ENCODE measurements around the gene SEMA4A.
"Not testable (repeated sequence)": the region's sequence is repeated elsewhere in the genome, so short reads cannot be mapped to it uniquely, and the experiment has no call there.

The SEMA4A gene

DNA sequence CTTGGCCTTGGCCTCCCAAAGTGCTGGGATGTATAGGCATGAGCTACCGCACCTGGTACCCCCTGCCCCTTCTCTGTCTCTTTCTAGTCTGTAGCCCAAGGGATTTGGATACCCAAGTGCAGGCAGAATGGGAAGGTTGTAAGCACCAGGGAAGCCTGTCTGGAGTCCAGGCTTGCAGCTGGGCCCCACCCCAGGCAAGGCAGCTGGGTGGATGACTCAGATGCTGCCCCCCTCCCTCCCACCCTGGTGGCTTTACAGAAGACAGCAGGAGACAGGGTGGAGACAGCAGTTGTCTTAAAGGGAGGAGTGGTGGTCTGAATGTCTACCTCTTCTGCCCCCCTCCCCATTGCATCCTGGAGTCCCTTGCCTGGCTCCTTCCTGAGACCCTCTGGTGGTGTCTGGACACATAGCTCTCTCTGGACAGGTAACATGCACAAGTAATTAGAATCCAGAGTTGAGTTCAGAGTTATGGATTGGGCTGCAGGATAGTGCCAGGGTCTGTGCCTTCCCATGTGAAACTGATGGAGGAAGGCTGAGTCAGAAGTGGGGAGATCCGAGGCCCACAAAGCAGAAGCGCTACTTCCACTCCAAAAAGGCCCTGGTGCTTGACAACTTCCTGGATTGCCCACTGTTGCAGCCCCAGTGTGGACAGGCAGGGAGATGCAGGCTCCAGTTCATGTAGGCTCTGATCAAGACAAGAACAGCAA lies 33.7 kb upstream of the SEMA4A start:
- no peak for DNase-seq (ENCODE audit: low spot score)

DNA sequence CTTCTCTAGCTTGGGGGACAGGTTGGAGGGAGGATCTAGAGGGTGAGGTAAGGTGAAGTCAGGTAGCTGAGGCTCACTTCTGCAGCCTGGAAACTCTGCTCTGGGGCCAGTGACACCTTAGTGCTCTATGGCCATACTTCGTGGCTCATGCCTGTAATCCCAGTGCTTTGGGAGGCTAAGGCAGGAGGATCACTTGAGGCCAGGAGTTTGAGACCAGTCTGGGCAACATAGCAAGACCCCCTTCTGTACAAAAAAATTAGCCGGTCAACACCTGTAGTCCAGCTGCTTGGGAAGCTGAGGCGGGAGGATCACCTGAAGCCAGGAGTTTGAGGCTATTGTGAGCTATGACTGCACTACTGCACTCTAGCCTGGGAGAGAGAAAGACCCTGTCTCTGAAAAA lies 33.1 kb upstream of the SEMA4A start:
- no peak for DNase-seq (ENCODE audit: low spot score)

DNA sequence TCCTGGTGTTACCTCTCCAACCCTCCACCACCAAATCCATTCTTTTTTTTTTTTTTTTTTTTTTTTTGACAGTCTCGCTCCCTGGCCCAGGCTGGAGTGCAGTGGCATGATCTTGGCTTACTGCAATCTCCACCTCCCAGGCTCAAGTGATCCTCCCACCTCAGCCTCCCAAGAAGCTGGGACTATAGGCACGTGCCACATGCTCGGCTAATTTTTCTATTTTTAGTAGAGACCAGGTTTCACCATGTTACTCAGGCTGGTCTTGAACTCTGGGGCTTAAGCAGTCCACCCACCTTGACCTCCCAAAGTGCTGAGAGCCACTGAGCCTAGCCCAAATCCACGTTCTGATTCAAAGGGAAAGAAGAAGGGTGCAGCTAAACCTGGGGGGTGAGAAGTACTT lies 32.4 kb upstream of the SEMA4A start:
- not testable (repeated sequence) for DNase-seq (ENCODE audit: low spot score)

DNA sequence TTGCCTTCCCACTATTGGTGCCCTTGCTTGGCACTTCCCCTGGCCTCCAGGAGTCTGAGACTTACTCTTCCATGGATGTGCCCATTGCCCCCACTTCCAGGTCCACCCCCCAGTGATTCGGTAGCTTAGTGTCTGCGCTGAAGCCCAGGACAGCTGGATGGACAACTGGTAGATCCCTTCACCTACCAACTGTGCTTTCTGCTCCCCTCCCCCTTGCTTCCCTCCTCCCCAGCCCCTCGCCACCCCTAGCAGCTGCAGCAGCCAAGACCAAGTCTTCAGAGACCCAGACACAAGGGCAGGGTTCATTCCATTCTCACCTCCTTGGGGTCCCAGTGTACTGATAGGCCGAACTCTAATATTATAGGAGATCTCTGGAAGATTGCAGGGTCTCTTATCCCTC lies 31.9 kb upstream of the SEMA4A start:
- no peak for DNase-seq (ENCODE audit: low spot score)

DNA sequence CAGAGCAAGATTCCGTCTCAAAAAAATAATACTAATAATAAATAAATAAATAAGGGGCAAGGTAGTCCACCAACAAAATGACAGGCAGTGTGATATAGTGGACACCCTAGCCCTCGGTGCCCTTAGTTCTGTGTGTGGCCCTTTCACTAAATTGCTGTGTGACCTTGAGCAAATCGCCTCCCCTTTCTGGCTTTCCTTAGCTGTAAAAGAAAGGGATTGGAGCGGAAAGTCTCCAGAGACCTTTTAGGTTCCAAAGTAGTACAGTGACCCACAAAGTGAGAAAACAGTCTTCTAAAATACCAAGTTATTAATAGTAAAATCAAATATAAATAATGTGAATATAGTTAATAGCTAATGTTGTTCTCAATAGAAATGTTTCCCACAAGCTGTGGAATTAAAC lies 31.3 kb upstream of the SEMA4A start:
- DNase-seq (ENCODE audit: low spot score), result no peak

DNA sequence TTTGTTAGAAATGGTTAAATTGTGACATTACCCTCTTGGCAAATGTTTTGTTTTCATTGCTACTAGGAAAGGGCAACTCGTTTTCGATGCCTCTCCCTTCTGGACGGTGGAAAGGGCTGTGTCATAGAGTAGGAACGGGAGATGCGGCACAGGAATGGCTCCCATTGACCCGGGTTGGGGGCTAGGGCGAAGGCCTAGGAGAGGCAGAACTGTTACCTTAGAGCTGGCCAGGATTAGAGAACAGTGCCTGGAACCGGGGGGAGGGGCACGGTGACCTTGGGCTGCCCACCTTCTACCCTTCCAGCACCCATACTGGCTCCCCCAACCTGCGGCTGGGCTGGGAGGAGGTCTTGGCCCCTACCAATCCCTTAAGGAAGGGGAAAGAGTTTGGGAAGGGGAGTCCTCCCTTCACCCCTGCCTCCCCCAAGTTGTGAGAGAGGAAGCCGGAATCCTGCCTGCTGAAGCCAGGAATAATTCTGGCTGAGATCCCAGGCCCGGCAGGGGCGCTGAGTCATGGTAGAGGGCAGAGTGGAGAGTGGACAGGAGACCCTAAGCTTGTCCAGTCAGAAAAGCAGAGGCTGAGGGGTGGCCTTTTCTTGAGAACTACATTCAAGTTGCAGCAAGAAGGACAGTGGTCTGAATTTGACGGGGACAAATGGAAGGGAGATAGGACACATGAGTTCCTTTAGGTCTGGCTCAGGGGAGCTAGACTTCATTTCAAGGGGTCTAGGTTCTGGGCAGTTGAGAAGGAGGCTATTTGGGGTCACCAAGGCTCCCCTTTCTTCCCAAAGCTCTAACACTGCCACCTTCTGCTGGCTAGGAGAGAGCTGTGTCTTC lies 30.6 kb upstream of the SEMA4A start:
- DNase-seq (ENCODE audit: low spot score), result no peak

DNA sequence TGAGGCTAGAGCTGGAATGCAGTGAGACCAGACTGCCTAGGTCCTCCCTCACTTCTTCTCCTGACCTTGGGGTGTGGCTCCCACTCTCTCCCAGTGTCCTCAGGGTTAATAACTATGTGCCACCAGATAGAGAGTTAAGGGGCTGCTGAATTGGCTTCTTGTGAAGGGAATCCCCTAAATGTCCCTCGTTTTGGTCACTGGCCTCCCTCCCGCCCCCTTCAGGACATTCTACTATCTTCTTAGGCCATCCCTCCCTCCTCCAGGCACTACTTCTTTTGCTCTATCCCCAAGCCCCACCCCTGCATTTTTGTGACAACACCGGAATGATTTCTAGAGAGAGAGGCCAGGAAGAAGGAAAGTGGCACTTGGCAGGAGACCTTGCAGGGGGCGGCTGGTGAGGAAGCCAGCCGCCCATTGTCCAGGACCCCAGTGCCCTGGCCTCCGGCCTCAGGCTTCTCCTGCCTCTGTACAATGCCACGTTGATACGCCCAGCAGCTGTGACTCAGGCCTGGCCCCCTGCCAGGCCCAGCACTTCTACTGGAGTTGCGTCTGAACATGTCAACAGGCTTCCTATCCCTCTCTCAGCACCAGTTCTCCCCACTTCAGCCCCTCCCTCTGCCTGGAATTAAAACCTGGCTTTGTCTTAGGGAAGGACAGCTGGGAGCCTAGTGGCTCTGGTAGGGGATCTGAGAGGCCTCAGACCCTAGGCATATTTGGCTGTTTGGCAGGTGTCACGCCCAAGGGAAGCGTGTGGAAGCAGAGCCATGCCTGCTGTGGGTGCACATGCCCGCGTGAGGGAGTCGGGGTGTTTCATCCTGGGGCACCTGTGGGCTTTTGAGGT lies 29.8 kb upstream of the SEMA4A start:
- peak; percentile 93 for DNase-seq (ENCODE audit: low spot score)

DNA sequence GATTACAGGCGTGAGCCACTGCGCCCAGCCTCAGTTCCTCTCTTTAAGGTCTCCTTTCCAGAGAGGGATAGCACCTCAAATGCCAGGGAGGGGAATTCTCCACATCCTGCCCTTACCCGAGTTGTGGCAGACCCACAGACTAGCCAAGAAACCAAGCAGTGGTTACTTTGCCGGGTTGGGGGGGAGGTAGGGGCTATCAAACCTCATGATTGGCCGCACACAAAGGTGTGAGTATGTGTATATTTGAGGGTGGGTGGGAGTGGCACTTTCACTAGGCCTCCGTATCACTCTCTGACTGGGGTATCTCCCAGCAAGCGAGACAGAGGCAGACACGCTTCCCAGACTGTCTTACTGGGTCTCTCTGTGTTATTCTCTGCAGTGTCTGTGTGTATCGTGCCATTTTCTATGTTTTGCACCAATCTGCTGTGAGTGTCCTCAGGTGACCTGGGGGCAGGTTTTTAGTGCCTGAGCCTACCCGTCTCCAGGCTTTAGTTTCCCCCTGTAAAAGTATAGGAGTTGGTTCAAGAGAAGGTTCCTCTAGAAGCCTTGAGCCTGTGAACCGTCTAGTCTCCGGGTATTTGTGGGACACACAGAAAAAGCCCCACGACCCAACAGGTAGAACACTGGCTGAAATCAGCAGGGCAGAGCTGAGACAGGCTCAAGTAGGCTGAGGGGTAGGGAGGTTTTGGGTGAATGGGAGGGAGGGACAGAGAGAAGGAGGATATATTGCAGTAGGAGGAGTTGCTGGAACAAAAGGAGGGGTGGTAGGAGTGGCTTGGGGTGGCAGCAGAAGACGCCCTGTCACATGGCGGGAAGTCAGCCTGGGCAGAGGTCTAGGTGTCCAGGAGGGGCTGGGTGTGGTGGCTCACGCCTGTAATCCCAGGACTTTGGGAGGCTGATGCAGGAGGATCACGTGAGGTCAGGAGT lies 28.6 kb upstream of the SEMA4A start:
- peak; percentile 73 for DNase-seq (ENCODE audit: low spot score)

DNA sequence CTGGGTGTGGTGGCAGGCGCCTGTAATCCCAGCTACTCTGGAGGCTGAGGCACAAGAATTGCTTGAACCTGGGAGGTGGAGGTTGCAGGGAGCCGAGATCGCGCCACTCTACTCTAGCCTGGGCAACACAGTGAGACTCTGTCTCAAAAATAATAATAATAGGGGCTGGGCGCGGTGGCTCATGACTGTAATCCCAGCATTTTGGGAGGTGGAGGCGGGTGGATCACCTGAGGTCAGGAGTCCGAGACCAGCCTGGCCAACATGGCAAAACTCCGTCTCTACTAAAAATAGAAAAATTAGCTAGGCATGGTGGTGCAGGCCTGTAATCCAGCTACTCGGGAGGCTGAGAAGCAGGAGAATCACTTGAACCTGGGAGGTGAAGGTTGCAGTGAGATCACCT lies 27.8 kb upstream of the SEMA4A start:
- DNase-seq (ENCODE audit: low spot score), result not testable (repeated sequence)

DNA sequence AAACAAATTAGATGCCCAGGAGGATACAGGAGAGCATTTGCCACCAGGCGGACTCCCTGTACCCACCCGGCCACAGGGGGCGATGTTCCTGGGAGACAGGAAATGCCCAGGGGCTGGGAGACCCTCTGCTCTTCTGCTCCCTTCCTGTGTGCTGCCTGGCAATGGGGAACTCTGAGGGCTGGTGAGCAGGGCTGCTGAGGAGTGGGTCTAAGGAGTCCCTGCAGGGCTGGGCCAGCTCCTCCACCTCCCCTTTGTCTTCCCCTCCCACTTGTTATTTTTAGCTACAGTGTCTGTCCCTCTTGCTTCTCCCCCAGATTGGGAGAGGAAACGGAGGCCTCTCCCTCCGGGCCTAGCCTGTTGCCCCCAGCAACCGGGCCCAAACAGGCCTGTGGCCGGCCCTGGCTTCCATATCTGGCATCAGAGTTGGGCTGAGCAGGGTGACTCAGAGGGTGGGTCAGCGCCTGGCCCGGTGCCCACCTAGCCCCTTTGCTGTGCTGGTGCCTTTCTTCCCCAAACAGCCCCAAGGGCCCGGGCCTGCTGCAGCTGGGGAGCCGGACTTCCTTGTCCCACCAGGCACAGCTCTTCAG lies 27.2 kb upstream of the SEMA4A start:
- peak; percentile 94 for DNase-seq (ENCODE audit: low spot score)

DNA sequence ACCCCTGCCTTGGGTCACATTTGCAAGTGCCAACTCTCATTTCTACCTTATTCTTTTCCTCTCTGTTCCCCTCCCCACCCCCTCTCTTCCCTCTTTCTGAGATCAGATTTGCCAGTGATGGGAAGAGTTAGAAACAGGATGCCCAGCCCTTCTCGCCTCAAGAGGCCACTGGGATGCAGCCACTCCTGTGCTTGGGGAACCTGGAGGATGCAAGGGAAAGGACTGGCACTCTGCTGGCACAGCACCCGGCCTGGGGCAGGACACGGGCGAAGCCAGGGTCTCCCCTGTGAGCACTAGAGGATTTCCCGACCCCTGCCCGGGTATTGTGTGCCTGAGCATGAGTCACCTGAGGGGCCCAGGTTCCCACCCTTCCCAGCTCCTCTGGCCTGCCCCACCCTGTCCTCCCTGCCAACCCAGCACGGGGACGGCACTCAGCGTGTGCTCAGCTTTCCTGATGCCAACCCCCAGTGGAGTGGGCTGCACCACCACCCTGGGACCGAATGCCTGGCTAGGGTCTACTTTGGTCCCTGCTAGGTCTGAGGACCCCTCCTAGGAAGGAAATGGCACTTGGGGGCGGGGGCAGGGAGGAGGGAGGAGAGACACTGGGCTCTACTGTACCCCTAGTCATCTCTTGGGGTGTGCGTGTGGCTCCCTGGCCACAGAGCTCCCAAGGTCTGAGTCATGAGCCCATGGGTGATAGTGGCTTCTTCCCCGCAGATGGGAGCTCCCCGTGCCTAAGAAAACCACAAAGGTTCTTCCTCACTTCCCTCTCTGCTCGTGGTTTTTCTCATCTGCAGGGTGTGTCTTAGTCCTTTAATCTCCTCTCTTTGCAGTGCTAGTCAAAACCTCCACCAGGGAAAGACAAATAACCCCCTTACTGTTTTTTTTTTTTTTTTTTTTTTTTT lies 26.5 kb upstream of the SEMA4A start:
- DNase-seq (ENCODE audit: low spot score), result peak; percentile 99

DNA sequence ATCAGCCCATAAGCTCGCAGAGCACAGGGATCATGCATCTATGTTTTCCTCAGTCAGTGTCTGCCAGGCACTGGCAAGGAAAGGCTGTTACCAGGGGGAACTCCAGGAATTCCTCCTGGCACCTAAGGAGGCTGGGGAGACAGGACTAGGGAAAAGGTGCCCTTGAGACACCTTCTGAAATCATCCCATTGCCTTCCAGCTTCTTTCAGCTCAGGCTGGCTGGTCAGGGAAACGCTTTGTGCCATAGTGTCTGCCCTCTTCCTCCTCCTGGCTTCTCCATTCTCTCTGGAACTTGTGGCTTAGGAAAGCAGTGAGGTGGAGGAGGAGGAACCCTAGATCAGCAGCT lies 25.1 kb upstream of the SEMA4A start:
- DNase-seq (ENCODE audit: low spot score), result no peak

DNA sequence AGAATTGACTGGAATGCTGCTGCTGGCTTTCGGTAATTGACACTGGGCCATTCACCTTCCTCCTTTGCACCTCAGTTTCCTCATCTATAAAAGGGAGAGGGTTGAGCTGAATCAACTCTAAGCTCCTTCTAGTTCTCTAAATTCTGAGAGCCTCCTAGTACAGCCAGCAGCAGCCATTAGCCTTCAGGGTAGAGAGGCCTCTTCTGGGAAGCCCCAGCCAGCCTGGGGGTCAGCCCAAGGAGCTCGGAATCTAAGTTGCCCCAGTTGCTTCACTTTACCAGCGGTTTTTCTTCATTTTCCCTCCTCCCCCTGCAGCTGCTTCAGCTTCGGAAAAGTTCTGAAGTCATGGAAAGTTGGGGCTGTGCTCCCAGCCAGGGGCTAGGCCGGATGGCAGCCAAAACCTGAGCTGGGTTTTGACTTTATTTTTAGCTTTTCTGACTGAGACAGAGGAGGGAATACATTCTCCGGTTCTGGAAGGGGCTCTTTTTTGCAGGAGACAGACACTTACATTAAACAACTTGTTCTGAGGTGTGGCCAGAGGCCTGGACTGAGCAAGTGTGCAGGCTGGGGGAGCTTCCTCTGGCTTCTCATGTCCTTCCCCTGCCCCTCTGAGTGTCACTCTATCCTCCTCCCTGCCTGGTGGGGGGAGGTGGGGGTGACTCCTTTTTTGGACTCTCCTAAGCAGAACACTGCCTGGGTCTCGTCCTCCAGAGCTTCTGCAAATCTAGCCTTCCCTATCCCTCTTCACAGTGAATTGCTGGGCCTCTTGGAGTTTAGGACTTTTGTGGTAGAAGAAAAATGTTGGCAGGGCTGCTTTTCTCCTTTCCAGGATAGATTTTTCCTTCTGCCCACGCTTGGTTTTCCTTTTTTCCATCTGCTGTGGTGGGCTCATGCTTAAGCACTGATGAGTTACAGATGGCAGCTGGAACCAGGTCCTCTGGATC lies 24.5 kb upstream of the SEMA4A start:
- no peak for DNase-seq (ENCODE audit: low spot score)

DNA sequence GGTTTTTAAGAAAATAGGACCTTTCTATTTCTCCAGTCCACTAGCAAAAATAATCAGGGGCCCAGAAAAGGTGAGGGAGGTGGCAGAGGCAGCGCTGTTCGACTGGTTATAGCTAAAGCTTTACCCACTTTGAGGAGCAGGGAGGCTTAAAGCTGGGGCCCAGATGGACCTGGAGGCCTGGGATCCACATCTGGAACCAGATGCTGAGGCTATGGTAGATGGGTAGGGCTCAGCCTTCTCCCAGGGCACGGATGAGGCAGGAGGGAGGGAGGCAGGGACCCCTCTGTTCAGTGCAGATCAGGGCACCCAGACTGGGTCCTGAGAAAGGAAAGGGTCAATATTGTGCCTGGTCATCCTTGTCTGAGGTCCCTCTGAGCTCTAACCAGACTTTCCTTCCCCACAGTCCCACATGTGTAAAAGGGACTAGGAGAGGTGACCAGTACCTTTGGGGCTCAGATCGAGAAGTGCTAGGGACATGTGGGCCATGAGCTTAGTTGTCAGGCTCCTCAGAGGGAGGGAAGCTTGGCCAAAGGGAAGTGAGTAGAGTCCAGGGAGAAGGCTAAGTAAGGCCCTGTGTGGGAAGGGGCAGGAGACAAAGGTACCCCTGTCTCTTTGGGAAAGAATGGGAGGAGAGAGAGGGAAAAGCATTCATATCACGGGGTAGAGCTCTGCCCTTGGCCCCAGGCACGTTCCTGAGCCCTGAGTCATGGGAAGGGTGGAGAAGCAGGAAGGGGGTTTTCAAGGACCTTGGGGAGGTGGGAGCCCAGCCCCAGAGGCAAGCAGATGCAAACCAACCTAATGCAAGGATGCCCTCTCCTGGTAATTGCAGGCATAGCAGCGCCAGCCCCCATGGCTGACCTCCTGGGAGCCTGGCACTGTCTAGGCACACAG lies 23.5 kb upstream of the SEMA4A start:
- DNase-seq (ENCODE audit: low spot score), result peak; percentile 96

DNA sequence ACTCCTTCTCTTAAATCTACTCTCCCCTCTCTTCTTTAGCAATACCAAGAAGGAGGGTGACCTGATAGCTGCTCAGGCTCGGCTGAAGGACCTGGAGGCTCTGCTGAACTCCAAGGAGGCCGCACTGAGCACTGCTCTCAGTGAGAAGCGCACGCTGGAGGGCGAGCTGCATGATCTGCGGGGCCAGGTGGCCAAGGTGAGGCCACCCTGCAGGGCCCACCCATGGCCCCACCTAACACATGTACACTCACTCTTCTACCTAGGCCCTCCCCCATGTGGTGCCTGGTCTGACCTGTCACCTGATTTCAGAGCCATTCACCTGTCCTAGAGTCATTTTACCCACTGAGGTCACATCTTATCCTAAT lies 22.8 kb upstream of the SEMA4A start:
- DNase-seq (ENCODE audit: low spot score), result no peak

DNA sequence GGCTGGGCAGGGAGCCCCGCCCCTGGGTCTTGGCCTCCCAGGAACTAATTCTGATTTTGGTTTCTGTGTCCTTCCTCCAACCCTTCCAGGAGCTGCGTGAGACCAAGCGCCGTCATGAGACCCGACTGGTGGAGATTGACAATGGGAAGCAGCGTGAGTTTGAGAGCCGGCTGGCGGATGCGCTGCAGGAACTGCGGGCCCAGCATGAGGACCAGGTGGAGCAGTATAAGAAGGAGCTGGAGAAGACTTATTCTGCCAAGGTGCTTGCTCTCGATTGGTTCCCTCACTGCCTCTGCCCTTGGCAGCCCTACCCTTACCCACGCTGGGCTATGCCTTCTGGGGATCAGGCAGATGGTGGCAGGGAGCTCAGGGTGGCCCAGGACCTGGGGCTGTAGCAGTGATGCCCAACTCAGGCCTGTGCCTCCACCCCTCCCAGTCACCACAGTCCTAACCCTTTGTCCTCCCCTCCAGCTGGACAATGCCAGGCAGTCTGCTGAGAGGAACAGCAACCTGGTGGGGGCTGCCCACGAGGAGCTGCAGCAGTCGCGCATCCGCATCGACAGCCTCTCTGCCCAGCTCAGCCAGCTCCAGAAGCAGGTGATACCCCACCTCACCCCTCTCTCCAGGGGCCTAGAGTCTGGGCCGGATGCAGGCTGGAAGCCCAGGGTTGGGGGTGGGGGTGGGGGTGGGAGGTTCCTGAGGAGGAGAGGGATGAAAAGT lies 18.5 kb upstream of the SEMA4A start:
- no peak for DNase-seq (ENCODE audit: low spot score)
